ENCODE data around the gene DGKI.

DNA sequence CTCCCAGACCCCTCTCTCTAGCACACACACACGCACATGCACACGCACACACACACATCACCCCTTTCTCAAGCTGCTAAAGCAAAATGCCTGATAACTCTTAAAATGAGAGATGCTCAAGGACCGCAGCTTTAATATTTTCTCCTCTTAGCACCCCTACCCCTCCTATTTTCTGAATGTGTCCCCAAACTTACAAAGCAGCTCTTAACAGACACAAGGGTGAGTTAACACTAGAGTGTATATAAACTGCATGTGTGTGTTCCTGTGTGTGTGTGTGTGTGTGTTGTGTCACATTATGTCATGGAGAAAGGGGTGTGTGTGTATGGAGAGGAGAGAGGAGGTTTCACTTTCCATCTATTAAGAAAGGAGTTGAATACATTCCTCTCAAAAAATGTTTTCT is 504.5 kb downstream of the DGKI start:
- TF ChIP-seq SIN3A (IDR thresholded peaks at IDR 0.05; ENCODE audit: borderline replicate concordance, insufficient read depth, low read depth, low read length) (no peak), POLR2AphosphoS5 (IDR thresholded peaks at IDR 0.05; ENCODE audit: low read depth, low read length) (no peak)
- TF ChIP-seq, protein P1, sequence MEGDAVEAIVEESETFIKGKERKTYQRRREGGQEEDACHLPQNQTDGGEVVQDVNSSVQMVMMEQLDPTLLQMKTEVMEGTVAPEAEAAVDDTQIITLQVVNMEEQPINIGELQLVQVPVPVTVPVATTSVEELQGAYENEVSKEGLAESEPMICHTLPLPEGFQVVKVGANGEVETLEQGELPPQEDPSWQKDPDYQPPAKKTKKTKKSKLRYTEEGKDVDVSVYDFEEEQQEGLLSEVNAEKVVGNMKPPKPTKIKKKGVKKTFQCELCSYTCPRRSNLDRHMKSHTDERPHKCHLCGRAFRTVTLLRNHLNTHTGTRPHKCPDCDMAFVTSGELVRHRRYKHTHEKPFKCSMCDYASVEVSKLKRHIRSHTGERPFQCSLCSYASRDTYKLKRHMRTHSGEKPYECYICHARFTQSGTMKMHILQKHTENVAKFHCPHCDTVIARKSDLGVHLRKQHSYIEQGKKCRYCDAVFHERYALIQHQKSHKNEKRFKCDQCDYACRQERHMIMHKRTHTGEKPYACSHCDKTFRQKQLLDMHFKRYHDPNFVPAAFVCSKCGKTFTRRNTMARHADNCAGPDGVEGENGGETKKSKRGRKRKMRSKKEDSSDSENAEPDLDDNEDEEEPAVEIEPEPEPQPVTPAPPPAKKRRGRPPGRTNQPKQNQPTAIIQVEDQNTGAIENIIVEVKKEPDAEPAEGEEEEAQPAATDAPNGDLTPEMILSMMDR (IDR thresholded peaks at IDR 0.05), result no peak
- TF ChIP-seq, protein P2, sequence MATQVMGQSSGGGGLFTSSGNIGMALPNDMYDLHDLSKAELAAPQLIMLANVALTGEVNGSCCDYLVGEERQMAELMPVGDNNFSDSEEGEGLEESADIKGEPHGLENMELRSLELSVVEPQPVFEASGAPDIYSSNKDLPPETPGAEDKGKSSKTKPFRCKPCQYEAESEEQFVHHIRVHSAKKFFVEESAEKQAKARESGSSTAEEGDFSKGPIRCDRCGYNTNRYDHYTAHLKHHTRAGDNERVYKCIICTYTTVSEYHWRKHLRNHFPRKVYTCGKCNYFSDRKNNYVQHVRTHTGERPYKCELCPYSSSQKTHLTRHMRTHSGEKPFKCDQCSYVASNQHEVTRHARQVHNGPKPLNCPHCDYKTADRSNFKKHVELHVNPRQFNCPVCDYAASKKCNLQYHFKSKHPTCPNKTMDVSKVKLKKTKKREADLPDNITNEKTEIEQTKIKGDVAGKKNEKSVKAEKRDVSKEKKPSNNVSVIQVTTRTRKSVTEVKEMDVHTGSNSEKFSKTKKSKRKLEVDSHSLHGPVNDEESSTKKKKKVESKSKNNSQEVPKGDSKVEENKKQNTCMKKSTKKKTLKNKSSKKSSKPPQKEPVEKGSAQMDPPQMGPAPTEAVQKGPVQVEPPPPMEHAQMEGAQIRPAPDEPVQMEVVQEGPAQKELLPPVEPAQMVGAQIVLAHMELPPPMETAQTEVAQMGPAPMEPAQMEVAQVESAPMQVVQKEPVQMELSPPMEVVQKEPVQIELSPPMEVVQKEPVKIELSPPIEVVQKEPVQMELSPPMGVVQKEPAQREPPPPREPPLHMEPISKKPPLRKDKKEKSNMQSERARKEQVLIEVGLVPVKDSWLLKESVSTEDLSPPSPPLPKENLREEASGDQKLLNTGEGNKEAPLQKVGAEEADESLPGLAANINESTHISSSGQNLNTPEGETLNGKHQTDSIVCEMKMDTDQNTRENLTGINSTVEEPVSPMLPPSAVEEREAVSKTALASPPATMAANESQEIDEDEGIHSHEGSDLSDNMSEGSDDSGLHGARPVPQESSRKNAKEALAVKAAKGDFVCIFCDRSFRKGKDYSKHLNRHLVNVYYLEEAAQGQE (IDR thresholded peaks at IDR 0.05; ENCODE audit: insufficient read depth in 1 of 2, low read depth in 2 of 2, low read length in 1 of 2), result no peak
